GM04503 (cell line): Measurements from ENCODE around the gene GLYAT.
"Not testable (repeated sequence)": the region's sequence is repeated elsewhere in the genome, so short reads cannot be mapped to it uniquely, and the experiment has no call there.

Experiments
- DNase-seq: peaks from one replicate; pipeline ENCODE4 v3.0.0-alpha.2; 2012; ENCODE audit warnings: low read depth

GLYAT gene

DNA sequence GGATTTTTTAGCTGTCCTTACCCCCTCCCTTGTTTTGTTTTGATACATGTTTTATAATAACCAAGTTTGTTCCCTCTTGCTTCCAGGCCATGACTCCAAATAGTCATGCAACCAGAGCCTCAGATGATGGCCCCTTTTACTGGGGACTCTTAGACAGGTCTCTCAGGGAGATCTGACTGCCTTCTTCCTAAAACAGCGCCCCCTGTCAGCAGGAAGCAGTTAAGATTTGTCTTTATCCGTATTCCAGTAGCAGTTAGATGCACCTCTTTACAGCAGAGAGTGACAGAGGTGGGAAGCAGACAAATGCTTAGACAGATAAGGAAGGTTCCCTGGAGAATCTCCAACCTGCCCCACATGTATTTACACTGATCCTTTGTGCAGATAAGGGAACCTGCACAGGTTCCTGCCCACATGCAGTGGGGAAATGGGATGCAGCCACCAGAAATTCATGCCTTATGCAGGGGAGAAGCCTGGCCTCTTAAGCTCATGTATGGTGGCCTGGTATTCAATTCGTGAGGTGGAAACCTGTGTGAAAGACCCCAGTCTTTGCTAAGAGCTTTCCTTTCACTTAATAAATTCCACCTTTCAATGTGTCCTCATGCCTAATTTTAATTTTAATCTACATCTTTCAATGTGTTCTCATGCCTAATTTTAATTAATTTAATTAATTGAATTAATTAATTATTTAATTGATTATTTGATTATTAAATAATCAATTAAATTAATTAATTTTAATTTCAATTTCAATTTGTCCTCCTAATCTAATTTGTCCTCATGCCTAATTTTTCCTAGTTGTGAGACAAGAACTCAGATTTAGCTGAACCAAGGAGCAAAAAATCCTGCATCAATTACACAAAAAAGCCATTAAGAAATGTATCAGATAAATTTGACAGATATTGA lies 11.5 kb upstream of the GLYAT start:
- no peak for DNase-seq

GRCh38 chr11:58742140-58742539 lies 10.4 kb upstream of the GLYAT start:
- DNase-seq = no peak

DNA sequence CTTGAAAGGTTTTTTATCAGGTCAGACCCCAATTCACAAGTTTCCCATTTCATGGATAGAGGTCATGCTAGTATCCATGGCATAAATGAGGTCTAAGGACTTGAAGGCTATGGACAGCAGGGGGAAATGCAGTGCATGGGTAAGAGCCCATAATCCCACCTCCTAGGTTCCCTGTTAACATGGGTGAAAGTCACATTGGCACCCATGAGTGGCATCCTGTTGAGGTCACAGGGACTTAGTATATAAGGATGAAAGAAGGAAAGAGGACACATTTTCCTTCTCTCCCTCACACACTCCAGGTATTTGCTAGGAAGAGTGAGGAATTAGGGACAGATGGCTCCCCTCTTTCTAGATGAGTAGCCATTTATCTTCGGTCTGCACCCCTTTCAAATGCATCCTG lies 9.4 kb upstream of the GLYAT start:
- DNase-seq = no peak

DNA sequence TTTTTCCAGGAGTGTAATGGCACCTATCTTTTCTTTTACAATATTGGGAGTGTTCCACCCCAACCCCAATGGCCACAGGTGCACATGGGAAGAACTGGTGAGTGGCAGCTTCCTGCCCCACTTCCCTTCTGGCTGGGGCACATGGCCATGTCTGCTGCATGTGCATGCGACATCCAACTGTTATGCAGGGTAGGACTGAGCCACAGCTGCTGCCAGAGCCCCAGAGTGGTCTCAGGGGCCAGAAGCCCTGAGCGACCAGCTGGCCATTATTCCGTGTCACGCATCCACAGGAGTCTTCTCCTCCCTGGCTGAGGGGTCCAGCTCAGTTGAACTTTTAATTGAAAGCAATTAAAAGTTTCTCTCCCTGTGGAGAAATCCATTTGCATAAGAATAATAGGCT lies 8.7 kb upstream of the GLYAT start:
- DNase-seq = no peak

GRCh38 chr11:58739725-58740430 lies 8.1 kb upstream of the GLYAT start:
- peak; percentile 8 for DNase-seq

GRCh38 chr11:58734681-58735490 lies 3.1 kb upstream of the GLYAT start:
- DNase-seq = no peak

- DNase-seq = no peak
These were observed 1.1 kb downstream of the GLYAT start for GRCh38 chr11:58730507-58731089.

- DNase-seq = no peak
These were observed 4.3 kb downstream of the GLYAT start for GRCh38 chr11:58727415-58727797.

- DNase-seq = no peak
These were observed 4.9 kb downstream of the GLYAT start for GRCh38 chr11:58726737-58727414.

GRCh38 chr11:58719406-58720117 lies 12.2 kb downstream of the GLYAT start:
- DNase-seq = no peak

DNA sequence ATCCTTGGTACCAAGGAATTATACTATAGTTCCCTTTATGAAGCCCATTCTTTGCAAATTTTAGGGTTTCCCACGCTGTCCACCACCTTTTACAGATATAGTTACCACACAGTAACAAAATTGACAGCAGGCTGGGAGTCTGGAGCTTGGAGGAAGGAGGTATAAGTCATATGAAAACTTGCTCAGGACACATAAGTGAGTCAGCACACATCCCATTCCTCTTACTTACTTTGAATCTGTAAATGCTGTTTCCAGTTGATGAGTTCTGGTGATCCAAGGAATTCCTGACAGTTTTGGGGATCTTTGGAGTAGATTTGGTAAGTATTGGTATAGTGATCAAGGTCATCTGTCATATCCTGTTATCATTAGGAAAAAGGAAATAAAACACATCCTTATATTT lies 19.2 kb downstream of the GLYAT start:
- DNase-seq = no peak

- DNase-seq = no peak
These were observed 19.9 kb downstream of the GLYAT start for GRCh38 chr11:58711832-58712231.

DNA sequence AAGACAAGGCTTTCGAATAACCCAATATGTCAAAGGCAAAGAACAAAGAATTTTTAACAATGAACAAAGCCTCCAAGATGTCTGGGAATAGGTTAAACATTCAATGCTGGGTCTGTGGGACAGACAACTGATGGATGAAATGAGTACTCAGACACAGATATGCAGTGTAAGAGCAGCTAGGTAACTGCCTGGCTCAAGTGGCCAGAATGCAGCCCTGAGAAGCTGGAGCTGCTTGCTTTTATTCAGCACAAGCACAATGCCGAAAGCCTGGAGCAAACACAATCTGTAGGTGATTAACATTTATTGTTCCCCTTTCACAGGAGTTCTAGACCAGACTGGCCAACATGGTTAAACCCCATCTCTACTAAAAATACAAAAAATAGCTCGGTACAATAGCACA lies 24.0 kb downstream of the GLYAT start:
- DNase-seq = no peak

DNA sequence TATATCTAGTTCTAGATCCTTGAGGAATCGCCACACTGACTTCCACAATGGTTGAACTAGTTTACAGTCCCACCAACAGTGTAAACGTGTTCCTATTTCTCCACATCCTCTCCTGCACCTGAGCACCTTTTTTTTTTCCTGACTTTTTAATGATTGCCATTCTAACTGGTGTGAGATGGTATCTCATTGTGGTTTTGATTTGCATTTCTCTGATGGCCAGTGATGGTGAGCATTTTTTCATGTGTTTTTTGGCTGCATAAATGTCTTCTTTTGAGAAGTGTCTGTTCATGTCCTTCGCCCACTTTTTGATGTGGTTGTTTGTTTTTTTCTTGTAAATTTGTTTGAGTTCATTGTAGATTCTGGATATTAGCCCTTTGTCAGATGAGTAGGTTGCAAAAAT lies 34.9 kb downstream of the GLYAT start:
- not testable (repeated sequence) for DNase-seq

- no peak for DNase-seq
These were observed 38.7 kb downstream of the GLYAT start for GRCh38 chr11:58693026-58693425.

GRCh38 chr11:58691675-58692074 lies 40.1 kb downstream of the GLYAT start:
- DNase-seq = no peak

DNA sequence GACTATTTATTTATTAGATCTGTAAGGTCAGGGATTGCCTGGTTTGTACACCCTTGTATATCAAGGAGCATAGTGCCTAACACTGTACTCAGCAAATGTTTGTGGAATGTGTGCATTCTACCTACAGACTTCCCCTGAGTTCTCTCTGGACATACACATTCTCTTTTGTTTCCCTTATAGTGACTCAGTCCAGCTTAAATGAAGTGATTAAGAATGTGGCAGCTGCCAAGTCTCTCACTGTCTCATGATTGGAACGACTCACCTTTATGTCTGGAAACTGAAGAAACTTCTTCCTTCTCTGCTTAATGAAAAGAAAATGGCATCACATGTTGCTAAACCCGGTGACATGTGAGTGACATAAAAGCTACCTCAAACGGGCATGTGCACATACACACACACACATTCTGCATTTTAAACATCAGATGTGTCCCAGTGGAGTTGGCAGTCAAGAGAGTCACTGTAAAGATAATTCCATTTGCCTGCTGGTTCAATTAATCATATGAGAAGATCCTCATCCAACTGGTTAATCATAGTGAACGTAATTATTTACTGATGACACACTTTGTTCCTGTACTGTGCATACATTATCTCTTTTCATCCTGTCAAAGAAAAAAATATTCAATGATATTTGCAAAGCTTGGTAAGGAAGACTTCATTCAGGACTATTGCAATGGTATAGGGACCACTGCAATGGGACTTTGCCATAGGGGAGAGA lies 42.8 kb downstream of the GLYAT start:
- DNase-seq = no peak

DNA sequence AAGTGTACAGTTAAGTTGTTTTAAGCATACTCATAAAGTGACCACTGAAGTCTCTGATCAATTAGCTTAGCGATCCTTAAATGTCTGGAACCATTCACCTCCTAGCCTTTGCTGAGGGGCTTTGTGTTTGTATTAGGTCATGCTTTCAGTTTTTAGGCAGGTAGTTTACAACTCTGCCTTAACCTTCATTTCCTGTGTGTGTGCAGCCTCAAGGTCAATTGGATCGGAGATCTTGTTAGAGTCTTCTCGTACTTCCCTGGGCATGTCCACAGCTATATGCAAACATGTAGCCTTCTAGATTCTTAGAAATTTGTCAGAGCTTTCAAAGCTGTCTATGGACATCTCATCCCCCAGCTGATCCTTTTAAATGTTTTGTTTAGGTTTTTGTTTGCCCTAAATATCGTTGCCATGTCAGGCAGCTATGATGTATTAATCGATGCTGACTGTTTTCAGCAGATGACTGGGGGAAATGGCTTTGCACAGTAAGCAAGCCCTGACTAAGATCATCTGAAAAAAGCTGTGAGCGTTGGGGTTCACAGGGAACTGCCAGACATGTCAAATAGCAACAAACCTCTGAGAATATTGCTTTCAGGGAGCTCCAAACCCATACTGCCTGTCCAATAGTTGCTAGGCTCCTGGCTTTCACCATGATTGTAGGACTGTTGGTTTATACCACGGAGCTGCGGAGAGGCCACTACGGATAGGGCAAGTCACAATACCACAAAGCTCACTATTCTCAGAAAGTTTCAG lies 45.6 kb downstream of the GLYAT start:
- no peak for DNase-seq

DNA sequence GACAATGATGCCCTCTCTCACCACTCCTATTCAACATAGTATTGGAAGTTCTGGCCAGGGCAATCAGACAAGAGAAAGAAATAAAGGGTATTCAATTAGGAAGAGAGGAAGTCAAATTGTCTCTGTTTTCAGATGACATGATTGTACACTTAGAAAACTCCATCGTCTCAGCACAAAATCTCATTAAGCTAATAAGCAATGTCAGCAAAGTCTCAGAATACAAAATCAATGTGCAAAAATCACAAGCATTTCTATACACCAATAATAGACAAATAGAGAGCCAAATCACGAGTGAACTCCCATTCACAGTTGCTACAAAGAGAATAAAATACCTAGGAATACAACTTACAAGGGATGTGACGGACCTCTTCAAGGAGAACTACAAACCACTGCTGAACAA lies 49.1 kb downstream of the GLYAT start:
- DNase-seq = not testable (repeated sequence)

DNA sequence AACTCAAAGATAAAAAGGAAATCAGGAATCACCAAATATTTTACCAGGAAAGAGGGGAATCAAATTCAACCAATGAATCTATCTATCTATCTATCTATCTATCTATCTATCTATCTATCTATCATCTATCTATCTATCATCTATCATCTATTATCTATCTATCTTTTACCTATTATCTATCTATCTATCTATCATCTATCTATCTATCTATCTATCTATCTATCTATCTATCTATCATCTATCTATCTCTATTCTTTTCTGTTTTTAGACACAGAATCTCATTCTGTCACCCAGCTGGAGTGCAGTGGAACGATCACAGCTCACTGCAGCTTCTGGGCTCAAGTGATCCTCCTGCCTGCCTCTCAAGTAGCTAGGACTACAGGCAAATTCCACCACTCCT lies 54.2 kb downstream of the GLYAT start:
- DNase-seq = not testable (repeated sequence)
